Hindlimb muscle (tissue), 1 donor: Measurements from ENCODE around the gene PCID2. TPM values are rescaled to one million over a fixed set of nuclear protein-coding genes. Genes with fewer than 3 reads are reported as not detected.

Experiments used
- DNase-seq: peaks from one replicate; pipeline ENCODE4 v3.0.0-alpha.2; 2013
- polyA plus RNA-seq: library from polyadenylated mRNA; unstranded; fragments of 120-200 nt; gene quantifications from one replicate; pipeline ENCODE4 v1.2.1, GENCODE V29; 2013; ENCODE audit not compliant: insufficient read length

PCID2 gene
- polyA plus RNA-seq, 1 donor, result 37.6 TPM

DNA sequence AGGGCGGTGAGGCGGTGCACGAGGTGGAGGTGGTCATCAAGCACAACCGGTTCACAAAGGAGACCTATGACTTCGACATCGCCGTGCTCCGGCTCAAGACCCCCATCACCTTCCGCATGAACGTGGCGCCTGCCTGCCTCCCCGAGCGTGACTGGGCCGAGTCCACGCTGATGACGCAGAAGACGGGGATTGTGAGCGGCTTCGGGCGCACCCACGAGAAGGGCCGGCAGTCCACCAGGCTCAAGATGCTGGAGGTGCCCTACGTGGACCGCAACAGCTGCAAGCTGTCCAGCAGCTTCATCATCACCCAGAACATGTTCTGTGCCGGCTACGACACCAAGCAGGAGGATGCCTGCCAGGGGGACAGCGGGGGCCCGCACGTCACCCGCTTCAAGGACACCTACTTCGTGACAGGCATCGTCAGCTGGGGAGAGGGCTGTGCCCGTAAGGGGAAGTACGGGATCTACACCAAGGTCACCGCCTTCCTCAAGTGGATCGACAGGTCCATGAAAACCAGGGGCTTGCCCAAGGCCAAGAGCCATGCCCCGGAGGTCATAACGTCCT, 59.4 kb downstream of the PCID2 start:
- no peak for DNase-seq

DNA sequence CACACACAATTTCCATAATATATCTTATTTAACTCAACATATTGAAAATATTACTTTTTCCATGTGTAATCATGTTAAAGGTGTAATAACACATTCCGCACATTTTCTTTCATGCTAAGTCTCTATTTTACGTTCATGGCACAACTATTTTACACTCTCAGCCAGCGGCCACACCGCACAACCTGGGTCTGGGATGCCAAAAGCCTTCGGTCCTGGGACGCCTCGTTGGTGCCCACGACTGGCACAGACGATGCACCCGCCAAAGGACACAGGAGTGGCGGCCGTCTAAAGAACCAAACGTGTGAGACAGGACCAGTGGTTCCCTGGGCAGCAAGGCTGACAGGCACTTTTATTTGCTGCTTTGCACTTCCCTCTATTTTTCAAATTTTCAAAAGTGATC, 60.1 kb downstream of the PCID2 start:
- no peak for DNase-seq

GRCh38 chr13:113147206-113147605, 61.3 kb downstream of the PCID2 start:
- no peak for DNase-seq

DNA sequence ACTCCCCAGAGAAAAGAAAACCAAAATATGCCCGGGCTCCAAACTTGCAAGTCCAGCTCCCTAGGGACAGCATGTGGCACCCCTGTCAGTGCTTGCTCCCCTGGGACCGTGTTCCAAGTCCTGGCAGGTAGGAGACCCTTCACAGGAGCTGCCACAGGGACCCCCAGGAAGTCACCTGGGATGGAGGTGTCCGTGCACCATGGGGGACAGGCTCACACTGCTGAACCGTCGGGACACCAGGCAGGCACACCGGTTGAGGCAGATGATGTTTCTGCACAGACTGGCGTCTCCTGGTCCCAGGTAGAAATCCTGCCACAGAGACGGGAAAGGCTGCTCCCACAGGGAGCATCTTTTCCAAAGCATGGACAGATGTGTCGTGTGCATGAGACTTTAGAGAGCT, 61.7 kb downstream of the PCID2 start:
- no peak for DNase-seq

GRCh38 chr13:113145911-113146598, 62.4 kb downstream of the PCID2 start:
- no peak for DNase-seq

- no peak for DNase-seq
Measured at GRCh38 chr13:113145496-113145895, 63.0 kb downstream of the PCID2 start.

DNA sequence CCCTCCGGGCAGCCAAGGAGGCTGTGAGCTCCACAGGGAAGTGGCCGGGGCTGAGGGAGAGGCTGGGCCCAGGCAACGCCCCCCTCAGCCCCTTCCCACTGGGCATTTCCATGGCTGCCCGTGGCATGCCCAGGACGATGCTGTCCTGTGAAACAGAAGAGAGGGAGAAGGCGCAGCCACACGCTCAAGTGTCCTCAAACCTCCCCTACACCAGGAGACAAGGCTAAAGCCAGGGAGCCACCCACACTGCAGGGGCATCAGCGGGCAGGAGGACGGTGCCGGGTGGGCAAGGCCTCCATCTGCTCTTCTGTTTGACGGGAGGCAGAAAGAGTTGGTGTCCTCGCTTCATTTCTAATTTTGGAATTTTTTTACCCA, 64.2 kb downstream of the PCID2 start:
- DNase-seq, result no peak

GRCh38 chr13:113143466-113144254, 64.8 kb downstream of the PCID2 start:
- no peak for DNase-seq

DNA sequence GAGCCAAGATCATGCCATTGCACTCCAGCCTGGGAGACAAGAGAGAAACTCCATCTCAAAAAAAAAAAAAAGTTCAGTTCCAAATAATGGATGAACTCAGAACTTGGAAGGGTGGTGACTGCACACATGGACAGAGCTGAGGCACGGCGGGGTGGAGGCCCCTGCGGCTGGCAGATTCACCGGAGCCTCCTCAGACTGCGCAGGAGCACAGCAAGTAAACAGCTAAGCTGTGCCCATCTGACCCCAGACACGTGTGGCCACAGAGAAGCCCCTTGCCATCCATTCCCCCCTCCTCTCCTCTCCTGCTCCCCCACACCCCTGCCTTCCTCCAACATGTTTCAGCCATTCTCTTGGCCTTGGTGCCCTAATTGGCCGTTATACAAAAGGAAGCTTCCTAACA, 65.6 kb downstream of the PCID2 start:
- DNase-seq, result no peak

DNA sequence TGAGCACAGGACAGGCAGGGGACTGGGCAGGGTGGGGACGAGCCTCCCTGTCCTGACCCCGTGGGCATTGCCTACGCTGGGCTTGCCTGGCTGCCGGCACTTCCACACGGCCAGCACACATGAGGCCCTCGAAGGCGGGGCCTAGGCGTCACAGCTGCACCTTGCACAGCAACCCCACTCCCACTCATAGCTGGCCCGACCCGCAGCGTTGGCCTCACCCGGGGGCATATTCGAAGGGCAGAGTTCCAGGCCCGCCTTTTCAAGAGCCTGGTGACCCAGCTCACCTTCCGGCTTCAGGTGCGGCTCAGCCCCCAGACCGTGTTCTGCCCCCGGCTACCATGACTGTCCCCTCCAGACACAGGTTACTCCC, 66.9 kb downstream of the PCID2 start:
- DNase-seq, result no peak

GRCh38 chr13:113140677-113141600, 67.5 kb downstream of the PCID2 start:
- no peak for DNase-seq

DNA sequence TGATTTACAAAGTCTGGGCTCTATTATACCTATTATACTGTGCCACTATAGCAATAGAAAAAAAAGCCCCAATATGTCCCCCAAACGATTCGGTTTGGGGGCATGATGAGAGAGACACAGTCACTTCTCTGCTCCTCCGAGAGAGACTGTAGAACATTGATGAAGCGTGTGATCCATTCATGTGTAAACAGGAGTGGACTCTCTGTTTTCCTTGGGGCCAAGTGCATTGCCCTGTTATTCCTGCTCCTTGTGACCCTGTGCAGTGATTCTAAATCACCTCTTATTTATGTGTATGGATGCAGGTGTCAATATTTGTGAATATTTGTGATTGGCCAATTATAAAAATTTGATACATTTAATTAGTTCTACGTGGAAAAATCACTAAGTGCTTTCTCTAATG, 68.9 kb downstream of the PCID2 start:
- no peak for DNase-seq

DNA sequence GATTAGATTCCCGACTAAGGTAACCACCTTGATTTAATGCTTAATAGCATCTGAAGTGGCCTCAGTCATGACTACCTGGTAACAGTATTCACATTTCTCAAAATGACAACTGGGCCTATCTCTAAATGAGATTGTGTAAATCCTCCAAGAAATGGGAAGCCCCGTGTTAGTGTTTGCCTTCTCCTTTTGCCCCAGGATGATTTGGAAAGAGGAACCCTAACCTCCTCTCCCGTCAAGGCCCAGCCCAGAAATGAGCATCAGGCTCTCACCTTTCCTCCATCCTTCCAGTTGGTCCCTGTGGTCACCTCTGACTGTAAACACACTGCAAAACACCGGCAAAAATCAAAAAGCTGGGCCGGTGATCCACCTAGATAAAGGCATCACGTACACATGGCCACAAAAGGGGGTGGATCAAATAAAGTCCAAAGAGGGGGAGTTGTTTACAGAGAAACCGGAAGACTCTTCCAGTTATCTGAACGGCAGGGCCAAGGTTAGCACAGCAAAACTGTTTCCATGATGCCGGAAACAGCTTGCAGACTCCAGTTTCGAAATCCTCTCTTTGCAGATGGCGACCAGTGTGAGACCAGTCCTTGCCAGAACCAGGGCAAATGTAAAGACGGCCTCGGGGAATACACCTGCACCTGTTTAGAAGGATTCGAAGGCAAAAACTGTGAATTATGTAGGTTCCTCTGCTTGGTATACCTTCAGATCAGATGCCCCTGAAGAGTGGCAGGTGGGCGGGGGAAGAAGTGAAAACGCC, 69.5 kb downstream of the PCID2 start:
- no peak for DNase-seq

- DNase-seq, result no peak
Measured at GRCh38 chr13:113137691-113138298, 70.7 kb downstream of the PCID2 start.

- DNase-seq, result no peak
Measured at GRCh38 chr13:113135281-113135760, 73.1 kb downstream of the PCID2 start.

DNA sequence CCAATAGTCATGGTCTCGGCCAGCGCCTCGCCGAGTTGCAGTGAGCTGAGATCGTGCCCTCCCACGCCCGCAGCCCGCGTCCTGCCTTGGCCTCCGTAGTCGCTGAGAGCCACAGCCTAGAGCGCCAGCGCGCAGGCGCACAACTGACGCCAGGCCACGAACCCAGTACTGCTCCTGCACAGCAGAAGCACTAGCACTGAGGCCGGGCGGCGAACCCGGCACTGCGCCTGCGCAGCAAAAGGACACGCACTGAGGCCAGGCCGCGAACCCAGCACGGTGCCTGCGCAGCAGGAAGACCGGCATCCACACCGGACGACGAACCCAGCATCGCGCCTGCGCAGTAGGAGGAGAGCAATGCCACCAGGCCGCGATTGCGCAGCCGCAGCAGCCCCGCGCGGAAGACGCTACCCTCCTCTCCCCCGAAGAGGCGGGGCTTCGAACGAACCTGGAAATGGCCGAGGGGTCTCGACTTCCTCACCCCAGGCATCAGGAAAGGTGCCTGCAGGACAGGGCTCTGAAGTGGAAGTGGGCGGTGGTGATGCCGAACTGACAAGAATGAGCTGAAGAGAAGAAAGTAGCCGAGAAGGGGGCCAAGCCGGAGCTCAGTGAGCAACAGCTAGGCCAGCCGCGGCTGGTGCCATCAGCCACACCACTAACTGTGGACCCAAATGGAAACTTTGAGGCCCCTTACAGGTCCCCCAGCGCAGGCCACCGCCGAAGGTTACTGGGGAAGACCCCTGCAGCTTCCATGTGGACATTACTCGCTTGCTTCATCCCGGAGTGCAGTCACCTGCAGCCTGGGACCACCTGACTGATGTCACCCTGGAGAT, 78.3 kb downstream of the PCID2 start:
- DNase-seq, result no peak

DNA sequence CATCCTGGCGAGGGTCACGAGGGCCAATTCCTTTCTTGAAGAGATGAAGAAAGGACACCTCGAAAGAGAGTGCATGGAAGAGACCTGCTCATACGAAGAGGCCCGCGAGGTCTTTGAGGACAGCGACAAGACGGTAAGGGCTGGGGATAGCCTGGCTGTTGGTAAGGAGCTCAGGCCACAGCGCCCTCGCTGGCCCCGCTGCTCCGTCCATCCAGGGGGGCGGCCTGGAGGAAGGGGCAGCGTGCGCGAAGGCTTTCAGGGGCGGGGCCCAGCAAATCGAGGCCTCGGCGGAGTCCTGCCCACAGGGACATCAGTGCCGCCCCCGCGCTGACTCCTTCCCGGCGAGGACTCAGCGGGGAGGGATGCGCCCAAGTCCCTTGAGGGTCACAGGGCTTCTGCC, 79.0 kb downstream of the PCID2 start:
- no peak for DNase-seq
